Neural progenitor cell (in vitro differentiated cells): ENCODE results near the gene ZSWIM4.

Experiments
- EZH2phosphoT487 ChIP-seq: fragments of 200-600 bp; sonication (generic); IDR thresholded peaks from 2 replicates; pipeline ENCODE4 v1.6.1; 2017; ENCODE audit warnings: antibody characterized with exemption
- TF ChIP-seq, protein P1 (sequence below): fragments of 200-600 bp; sonication (generic); IDR thresholded peaks from 2 replicates; pipeline ENCODE4 v1.5.1; 2017; ENCODE audit warnings: antibody characterized with exemption, mild to moderate bottlenecking

- TF ChIP-seq, protein P1, sequence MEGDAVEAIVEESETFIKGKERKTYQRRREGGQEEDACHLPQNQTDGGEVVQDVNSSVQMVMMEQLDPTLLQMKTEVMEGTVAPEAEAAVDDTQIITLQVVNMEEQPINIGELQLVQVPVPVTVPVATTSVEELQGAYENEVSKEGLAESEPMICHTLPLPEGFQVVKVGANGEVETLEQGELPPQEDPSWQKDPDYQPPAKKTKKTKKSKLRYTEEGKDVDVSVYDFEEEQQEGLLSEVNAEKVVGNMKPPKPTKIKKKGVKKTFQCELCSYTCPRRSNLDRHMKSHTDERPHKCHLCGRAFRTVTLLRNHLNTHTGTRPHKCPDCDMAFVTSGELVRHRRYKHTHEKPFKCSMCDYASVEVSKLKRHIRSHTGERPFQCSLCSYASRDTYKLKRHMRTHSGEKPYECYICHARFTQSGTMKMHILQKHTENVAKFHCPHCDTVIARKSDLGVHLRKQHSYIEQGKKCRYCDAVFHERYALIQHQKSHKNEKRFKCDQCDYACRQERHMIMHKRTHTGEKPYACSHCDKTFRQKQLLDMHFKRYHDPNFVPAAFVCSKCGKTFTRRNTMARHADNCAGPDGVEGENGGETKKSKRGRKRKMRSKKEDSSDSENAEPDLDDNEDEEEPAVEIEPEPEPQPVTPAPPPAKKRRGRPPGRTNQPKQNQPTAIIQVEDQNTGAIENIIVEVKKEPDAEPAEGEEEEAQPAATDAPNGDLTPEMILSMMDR, result no peak
- no peak for TF ChIP-seq EZH2phosphoT487
Measured at GRCh38 chr19:13747098-13747453, 48.2 kb upstream of the ZSWIM4 start.
